Activated T-cell treated with anti-CD3 and anti-CD28 coated beads, Interleukin-2, amount 50 U/mL, for 48 hours (primary cell): ENCODE data around the gene SCRN2.

Source experiments
- DNase-seq, 2 experiments: peaks; one replicate each; pipeline ENCODE4 v3.0.0-alpha.2; 2020

The SCRN2 gene

GRCh38 chr17:47802341-47803022, 38.6 kb downstream of the SCRN2 start:
- peak; percentile 72 to 76 for DNase-seq

- no peak for DNase-seq
Measured at GRCh38 chr17:47801906-47802305, 39.2 kb downstream of the SCRN2 start.

- no peak for DNase-seq
Measured at GRCh38 chr17:47801176-47801765, 39.8 kb downstream of the SCRN2 start.

- no peak for DNase-seq
Measured at GRCh38 chr17:47800686-47801085, 40.4 kb downstream of the SCRN2 start.

GRCh38 chr17:47797797-47798196, 43.3 kb downstream of the SCRN2 start:
- no peak for DNase-seq

GRCh38 chr17:47792979-47793378, 48.1 kb downstream of the SCRN2 start:
- DNase-seq: no peak

- DNase-seq: no peak
Measured at GRCh38 chr17:47792457-47792856, 48.6 kb downstream of the SCRN2 start.

GRCh38 chr17:47791025-47791424, 50.0 kb downstream of the SCRN2 start:
- DNase-seq: no peak

- peak; percentile 73 to 80 for DNase-seq
Measured at GRCh38 chr17:47789611-47790561, 51.2 kb downstream of the SCRN2 start.
